Left ventricle myocardium inferior (tissue), 1 donor: ENCODE measurements around the gene CSTPP1. TPM values are rescaled to one million over a fixed set of nuclear protein-coding genes. Genes with fewer than 3 reads are reported as not detected.

ENCODE experiments used
- DNase-seq: peaks from one replicate; pipeline ENCODE4 v3.0.0-alpha.2; 2020
- H3K27ac ChIP-seq: fragments of 200-600 bp; replicated peaks from 2 replicates; pipeline ENCODE4 v1.8.0; 2021
- H3K27me3 ChIP-seq: fragments of 200-600 bp; 2 replicates; pipeline ENCODE4 v1.8.0; 2021; ENCODE audit warnings: low read depth
- H3K36me3 ChIP-seq: fragments of 200-600 bp; 2 replicates; pipeline ENCODE4 v1.8.0; 2021
- H3K4me1 ChIP-seq: fragments of 200-600 bp; 2 replicates; pipeline ENCODE4 v1.8.0; 2021
- H3K4me3 ChIP-seq: fragments of 200-600 bp; 2 replicates; pipeline ENCODE4 v1.8.0; 2021; ENCODE audit warnings: mild to moderate bottlenecking, moderate library complexity
- H3K9me3 ChIP-seq: fragments of 200-600 bp; replicated peaks from 2 replicates; pipeline ENCODE4 v1.8.0; 2021
- CTCF ChIP-seq: fragments of 200-600 bp; IDR thresholded peaks from 2 replicates; pipeline ENCODE4 v1.8.0; 2021; ENCODE audit warnings: antibody characterized with exemption, mild to moderate bottlenecking, borderline replicate concordance
- intact Hi-C: fragments of 100-400 bp; cut with micrococcal nuclease; formaldehyde crosslinking; loops from one replicate; pipeline ENCODE4 v1.11.0; 2022
- total RNA-seq: library from RNA; stranded (reverse); fragmentation: NEBNext Ultra II Directional; extraction: Animal tissue kit (Norgen Biotek cat#: 25700); gene quantifications from one replicate; pipeline ENCODE4 v1.2.1, GENCODE V29; 2021
- donor health status: DM: no; HTN: yes; CAD: no; lungs with severe emphysema.

The CSTPP1 gene
- total RNA-seq, 1 donor from 2014 or later, result 12.9 TPM

DNA sequence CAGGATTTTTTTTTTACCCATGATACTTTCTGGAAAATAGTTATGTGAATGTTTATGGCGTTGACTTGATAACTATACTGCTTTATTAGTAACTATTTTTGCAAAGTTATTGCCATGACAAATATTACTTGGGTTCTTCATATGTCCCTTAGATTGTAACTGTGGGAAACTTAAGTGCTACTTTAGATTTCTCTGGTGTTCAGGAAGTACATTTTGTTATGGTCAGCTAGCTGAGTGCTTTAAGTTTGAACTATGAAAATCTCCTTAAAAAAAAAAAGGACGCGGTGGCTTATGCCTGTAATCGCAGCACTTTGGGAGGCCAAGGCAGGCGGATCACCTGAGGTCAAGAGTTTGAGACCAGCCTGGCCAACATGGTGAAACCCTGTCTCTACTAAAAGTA is 42.8 kb downstream of the CSTPP1 start:
- no peak for DNase-seq
- Histone ChIP-seq H3K4me3 (no peak overlapping the region), H3K4me1 (peaks cover 11% of the 10 kb centered on the region), H3K27ac (no peak overlapping the region), H3K36me3 (no peaks in the 10 kb centered on the region), H3K27me3 (no peaks in the 10 kb centered on the region), H3K9me3 (no peaks in the 10 kb centered on the region)
- intact Hi-C loops, result no loop called here
- no peak for TF ChIP-seq CTCF

DNA sequence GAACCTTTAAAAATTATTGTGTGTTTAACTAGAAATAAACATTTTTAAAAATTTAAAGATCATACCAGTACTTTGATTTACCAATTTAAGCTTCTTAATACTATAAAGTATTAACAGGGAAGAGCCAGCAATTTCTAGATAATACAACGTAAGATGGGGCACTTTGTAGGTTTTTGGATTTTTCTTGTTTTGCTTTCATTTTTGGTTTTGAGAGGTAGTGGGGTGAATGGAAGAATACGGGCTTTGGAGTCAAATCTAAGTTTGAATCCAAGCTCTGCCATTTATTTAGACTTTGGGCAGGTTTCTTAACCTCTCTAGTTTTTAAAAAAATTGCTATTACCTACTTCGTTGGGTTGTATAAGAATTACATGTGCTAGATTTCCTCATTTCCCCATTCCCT is 44.9 kb downstream of the CSTPP1 start:
- H3K4me3 ChIP-seq, result no peak overlapping the region
- peaks cover 11% of the 10 kb centered on the region for H3K4me1 ChIP-seq
- no peak for DNase-seq
- no peak overlapping the region for H3K27ac ChIP-seq
- TF ChIP-seq CTCF, result no peak
- intact Hi-C loops, result no loop called here
- H3K9me3 ChIP-seq, result no peaks in the 10 kb centered on the region
- no peaks in the 10 kb centered on the region for H3K36me3 ChIP-seq
- no peaks in the 10 kb centered on the region for H3K27me3 ChIP-seq

DNA sequence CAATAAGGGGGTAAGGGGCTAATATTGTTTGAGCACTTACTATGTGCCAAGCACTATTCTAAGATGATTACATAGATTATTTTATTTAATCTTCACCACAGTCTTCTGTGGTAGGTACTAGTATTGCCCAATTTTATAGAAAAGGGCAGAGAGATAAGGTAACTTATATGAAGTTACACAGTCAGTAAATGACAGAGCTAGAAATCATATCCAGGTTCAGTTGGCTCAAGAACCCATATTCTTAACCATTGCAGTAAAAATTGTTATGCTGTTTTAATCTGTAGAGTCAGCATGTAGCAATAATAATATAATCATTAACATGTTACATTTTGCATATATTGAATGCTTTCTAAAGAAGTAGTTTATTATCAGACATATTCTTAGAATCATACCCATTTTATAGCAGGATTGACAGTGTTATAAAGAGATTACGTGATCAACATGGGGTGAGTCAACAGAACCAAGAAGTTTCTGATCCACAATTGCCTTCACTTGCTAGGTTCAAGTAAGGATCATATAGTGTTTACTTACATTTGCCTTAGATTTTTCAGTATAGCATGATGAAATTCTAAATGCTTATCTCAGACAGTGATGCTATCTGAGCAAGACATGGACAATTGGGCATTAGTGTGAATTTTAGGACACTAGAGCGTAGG is 46.4 kb downstream of the CSTPP1 start:
- H3K36me3 ChIP-seq, result no peaks in the 10 kb centered on the region
- H3K27me3 ChIP-seq, result no peaks in the 10 kb centered on the region
- TF ChIP-seq CTCF, result no peak
- DNase-seq, result no peak
- H3K27ac ChIP-seq, result no peak overlapping the region
- H3K4me1 ChIP-seq, result no peaks in the 10 kb centered on the region
- no peaks in the 10 kb centered on the region for H3K9me3 ChIP-seq
- intact Hi-C loops, result no loop called here
- H3K4me3 ChIP-seq, result no peak overlapping the region

GRCh38 chr11:46983598-46983997 is 47.0 kb downstream of the CSTPP1 start:
- Histone ChIP-seq H3K27me3 (no peaks in the 10 kb centered on the region), H3K9me3 (no peaks in the 10 kb centered on the region), H3K27ac (no peak overlapping the region), H3K4me1 (no peaks in the 10 kb centered on the region), H3K36me3 (no peaks in the 10 kb centered on the region), H3K4me3 (no peak overlapping the region)
- intact Hi-C loops, result no loop called here
- no peak for TF ChIP-seq CTCF
- no peak for DNase-seq

DNA sequence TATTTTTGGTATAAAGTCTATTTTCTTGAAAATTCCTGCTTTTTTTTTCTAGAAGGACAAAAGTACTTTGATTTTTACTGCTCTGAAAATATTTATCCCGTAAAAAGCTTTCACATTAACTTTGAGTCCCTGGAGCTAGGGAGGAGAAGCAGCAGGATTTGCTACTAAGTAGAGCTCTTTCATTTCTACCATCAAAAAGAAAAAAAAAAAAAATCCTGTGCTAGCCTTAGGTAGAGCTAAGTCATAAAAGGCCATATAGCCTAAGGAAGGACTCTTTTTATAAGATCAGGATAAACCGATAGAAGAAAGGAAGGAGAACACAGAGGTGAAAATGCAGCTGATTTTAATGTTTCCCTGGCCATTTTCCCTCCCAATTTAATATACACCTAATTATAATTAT is 48.0 kb downstream of the CSTPP1 start:
- no peak overlapping the region for H3K27ac ChIP-seq
- no peak for DNase-seq
- H3K36me3 ChIP-seq, result peaks cover 8% of the 10 kb centered on the region
- intact Hi-C loops, result no loop called here
- no peaks in the 10 kb centered on the region for H3K27me3 ChIP-seq
- H3K4me3 ChIP-seq, result no peak overlapping the region
- H3K9me3 ChIP-seq, result peaks cover under 1% of the 10 kb centered on the region
- no peak for TF ChIP-seq CTCF
- H3K4me1 ChIP-seq, result no peaks in the 10 kb centered on the region
